GM21576 (cell line): ENCODE results near the gene APC2.

Experiments used
- ATAC-seq: cut with Tn5 transposase; IDR thresholded peaks from one replicate; pipeline ENCODE4 v1.9.1; 2021; ENCODE audit warnings: mild to moderate bottlenecking, moderate library complexity; ENCODE audit not compliant: unreplicated experiment

Gene APC2, protein sequence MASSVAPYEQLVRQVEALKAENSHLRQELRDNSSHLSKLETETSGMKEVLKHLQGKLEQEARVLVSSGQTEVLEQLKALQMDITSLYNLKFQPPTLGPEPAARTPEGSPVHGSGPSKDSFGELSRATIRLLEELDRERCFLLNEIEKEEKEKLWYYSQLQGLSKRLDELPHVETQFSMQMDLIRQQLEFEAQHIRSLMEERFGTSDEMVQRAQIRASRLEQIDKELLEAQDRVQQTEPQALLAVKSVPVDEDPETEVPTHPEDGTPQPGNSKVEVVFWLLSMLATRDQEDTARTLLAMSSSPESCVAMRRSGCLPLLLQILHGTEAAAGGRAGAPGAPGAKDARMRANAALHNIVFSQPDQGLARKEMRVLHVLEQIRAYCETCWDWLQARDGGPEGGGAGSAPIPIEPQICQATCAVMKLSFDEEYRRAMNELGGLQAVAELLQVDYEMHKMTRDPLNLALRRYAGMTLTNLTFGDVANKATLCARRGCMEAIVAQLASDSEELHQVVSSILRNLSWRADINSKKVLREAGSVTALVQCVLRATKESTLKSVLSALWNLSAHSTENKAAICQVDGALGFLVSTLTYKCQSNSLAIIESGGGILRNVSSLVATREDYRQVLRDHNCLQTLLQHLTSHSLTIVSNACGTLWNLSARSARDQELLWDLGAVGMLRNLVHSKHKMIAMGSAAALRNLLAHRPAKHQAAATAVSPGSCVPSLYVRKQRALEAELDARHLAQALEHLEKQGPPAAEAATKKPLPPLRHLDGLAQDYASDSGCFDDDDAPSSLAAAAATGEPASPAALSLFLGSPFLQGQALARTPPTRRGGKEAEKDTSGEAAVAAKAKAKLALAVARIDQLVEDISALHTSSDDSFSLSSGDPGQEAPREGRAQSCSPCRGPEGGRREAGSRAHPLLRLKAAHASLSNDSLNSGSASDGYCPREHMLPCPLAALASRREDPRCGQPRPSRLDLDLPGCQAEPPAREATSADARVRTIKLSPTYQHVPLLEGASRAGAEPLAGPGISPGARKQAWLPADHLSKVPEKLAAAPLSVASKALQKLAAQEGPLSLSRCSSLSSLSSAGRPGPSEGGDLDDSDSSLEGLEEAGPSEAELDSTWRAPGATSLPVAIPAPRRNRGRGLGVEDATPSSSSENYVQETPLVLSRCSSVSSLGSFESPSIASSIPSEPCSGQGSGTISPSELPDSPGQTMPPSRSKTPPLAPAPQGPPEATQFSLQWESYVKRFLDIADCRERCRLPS (N-terminal part only)

DNA sequence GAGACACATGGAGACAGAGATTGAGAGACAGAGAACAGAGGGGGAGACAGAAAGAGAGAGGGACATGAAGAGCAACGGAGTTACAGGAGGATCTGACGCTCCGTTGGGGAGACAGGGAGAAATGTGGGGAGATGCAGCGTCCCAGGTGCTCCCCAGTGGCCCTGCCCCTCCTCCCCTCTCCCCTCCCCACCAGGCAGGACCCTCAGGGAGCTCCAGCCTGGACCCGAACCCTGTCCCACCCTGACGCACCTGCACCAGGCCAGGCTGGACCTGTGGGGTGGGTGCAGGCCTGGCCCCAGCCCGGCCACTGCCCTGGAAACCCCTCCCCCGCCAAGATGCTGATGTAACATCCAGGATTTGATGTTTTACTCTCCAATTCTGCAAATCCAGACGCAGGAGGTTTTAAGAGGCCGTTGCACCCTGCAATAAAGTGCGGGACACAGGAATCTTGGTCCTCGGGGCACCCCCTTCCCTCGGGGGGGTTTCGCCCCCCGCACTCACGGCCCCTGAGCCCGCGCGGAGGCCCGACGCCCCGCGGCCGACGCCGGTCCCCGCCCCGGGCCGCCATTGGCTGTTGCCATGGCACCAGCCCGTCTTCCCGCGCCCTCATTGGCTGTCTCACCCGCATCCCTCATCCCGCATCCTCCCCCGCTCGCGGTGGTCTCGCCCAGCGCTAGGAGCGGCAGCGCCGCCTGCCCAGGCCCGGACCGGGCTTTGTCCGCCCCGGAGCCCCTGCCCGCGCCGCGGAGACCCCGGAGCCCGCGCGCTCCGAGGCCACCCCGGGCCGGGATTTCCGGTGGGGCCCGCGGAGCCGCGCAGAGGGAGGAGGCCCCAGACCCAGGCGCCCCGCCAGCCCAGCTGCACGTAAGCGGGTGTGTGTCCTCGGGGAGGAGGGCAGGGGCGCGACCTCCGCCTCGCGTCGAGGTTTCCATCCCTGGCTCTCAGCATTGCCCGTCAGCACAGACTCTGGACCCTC, at the start of gene APC2:
Gene APC2 (plus strand): TSS at position 655 of the 976 bp plus-strand sequence. CDS start 2,881 bp downstream, outside the sequence.
- ATAC-seq, result no peak

DNA sequence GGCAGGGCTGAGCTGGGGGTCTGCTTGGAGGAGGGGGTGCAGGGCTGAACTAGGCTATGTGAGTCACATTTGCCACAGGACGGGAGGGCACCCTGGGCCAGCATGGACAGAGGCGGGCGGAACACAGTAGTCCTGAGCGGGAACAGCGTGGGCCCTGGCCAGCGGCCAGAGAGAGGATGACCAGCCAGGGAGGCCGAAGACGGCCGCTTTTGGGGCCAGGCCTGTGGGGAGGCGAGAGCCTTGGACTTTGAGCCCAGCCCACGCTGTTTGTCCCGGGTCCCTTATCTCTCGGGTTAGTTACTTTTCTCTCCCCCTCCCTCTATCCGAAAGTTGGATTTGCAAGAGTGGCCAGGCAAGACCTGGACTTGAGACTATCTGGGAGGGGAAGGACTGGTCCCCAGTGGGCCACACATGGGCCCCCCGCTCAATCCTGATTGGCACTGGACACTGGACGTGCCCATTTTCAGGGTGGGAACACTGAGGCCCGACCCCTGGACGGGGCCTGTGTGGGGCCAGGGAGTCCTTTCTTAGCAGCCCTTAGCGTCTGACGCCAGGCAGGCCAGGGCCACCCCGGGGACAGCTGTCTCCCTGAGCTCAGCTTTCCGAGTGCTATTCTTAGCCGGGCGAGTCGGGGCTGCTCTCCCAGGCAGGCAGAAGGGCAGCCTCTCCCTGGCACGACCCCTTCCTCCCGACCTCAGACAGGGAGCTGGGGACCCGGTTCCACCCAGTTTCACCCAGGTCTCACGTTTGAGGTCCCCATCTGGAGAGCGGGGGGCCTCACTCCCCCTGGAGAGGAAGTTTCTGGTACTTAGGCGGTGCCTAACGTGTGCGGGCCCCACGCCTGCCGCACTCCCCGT, 49.4 kb upstream of the APC2 start:
- ATAC-seq, result no peak

DNA sequence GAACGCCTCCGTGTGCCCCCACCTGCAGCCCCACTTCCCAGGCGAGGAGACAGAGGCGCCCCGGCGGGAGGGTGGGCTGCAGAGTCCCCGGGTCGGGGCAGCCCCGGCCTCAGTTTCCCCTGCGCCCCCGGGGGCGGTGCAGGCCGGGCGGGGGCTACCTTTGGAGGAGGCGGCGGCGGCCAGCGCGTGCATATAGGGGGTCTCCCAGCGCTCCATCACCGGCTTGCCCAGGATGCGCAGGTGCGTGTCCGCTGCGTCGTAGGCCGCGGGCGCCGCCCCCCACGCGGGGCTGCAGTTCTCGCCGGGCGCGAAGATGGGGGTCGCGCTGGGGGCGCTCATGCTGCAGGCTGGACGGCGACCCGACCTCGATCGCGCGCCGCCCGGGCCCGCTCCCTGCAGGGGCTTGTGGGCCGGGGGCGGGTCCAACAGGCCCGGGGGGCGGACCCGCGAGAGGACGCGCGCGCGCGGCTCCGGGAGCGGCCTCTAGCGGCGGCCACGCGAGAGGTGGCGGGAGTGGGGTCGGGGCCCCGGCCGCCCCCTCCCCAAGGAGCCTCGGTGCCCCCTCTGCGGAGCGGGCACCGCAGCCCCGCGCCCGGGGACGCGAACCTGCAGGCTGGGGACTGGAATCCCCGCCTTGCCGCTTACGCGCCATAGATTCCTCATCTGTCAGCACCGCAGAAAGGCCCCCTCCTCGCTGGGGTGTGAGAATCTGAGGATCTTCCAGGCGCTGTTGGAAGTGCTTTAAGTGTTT, 48.6 kb upstream of the APC2 start, which contains the start of gene GAMT:
Gene GAMT (minus strand): TSS at position 405 of the 751 bp plus-strand sequence. CDS start 66 bp downstream, at position 339.
- no peak for ATAC-seq

DNA sequence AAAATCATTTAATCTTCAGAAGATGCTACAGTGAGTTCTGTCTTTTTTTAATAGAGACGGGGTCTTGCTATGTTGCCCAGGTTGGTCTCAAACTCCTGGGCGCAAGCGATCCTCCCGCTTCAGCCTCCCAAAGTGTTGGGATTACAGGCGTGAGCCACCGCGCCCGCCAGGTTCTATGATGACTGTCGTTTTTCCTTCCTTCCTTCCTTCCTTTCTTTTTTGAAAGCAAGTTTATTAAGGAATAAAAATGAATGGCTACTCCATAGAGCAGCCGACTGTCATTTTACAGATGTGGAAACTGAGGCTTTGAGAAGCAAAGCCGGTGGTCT, 48.1 kb upstream of the APC2 start:
- no peak for ATAC-seq

DNA sequence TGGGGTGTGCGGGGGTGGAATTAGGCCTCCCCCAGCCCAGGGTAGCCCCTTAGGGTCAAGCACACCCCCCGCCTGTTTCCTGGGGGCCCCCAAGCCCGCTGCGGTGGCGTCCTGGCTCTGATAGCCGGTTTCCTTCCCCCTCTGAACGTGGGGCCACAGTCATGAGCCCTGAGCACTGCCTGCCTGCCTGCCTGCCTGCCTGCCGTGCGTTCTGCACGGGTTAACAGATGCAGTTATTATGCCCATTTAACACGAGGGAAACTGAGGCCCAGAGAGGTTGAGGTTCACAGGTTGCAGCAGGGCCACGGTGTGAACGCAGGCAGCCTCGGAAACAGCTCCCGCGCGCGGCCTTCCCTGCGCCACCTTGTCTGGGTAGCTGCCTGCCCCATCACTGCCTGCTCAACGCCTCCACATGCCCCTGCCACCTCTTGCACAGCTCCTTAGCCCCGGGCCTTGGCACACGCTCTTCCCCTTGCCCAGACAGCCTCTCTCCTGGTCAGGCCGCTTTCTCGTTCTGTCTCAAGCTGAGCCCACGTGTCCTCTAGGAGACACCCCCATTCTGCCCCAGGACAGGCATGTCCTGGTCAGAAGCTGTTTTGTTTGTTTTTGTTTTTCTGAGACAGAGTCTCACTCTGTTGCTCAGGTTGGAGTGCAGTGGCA, 47.4 kb upstream of the APC2 start:
- no peak for ATAC-seq

DNA sequence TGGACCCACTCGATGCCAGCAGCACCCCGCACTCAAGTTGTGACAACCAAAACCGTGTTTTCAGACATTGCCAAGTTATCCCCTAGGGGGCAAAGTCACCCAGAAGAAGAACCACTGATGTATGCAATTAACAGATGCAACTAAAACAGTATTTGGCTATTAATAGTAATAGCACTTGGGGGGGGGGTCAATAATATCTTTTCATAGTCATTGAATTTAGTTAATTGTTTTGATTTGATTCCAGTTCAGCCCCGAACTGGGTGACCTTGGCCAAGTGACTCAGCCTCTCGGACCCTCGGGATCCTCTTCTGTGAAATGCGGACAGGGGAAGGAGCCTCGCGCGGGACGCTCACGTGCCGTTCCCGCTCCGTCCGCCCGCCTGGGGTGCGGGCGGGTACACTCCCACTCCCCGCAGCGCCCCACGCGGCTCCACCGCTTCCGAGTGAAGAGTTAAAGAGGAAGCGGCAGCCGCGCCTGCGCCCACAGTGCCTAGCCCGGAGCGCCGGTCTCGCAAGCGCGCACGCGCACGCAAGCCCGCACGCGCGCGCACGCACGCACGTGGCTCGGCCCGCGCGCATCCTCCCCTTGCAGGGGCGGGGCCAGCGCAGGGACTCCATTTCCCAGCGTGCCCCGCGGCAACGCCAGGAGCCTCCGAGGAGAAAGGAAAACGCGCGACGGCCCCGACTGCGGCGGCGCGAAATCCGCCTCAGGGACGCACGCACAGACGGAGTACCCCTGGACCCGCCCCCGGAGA, 43.0 kb upstream of the APC2 start:
- peak; percentile 71 for ATAC-seq

DNA sequence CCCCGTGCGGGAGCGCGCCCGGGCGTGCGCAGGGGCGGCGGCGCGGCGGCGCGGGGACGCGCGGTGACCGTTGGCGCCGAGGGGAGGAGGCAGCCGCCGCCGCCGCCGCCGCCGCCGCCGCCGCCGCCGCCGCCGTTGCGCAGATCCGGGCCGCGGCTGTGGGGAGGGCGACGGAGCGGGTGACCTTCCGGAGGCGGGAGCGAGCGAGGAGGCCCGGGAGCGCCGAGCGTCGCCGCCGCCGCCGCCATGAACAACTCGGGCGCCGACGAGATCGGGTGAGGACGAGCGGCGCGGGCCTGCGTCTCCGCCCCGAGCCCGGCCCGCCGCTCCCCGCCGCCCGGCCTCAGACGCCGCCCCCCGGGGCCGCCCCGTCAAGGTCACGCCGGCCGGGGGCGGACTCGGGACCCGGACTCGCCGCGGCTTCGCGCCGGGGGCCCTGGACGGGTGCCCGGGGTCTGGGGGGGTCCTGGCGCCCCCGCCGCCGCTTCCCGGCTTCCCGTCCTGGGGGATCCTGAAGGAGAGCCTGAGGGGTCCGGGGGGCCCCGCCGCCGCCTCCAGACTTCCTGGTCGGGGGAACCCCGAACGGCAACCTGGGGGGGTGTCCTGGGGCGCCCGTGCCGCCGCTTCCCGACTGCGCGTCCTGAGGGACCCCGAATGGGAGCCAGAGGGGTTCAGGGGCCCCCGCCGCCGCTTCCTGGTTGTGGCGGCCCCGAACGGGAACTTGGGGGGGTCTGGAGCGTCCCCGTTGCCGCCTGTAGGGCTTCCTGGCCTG, 42.2 kb upstream of the APC2 start, which contains the start of gene DAZAP1:
Gene DAZAP1 (plus strand): TSS at position 59 of the 772 bp plus-strand sequence. CDS start 188 bp downstream, at position 247.
- ATAC-seq, result peak; percentile 10

DNA sequence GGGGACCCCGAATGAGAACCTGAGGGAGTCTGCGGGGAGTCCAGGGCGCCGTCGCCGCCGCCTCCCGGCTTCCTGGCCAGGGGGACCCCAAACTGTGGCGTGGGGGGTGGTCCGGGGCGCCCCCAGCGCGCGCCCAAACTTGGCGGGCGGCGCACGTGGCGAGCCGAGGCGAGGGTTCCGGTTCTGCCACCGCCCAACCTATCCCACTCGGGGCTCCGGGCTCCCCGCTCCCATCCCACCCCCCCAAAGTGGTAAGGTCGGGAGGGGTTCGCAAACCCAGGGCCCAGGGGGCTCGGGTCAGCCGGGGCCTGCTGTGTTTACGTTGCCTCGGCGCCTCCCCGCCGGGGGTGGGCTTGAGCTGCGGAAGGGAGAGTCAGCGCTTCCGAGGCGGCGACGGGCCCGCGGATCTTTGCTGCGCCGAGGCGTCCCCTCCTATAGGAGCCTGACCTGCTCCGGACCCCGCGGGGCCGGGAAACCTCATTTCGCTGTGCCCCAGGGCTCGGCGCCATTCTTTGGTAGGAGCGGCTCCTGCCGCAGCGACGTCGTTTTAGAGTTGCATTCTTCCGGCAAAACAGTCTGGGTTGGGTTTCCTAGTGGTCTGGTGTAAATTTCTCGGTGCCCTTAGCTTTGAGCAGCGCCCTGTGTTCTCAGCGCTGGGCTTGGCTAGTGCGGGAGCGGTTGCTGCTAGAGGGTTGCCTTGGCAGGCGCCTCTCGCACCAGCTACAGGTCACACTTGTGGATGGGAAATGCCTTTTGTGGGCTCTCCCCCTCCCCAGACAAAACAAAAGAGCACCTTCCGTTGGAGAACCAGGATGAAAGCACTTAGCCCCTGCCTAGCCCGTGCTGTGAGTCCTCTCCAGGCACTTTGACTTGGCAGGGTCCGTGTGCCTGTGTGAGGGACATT, 41.4 kb upstream of the APC2 start:
- ATAC-seq, result no peak

DNA sequence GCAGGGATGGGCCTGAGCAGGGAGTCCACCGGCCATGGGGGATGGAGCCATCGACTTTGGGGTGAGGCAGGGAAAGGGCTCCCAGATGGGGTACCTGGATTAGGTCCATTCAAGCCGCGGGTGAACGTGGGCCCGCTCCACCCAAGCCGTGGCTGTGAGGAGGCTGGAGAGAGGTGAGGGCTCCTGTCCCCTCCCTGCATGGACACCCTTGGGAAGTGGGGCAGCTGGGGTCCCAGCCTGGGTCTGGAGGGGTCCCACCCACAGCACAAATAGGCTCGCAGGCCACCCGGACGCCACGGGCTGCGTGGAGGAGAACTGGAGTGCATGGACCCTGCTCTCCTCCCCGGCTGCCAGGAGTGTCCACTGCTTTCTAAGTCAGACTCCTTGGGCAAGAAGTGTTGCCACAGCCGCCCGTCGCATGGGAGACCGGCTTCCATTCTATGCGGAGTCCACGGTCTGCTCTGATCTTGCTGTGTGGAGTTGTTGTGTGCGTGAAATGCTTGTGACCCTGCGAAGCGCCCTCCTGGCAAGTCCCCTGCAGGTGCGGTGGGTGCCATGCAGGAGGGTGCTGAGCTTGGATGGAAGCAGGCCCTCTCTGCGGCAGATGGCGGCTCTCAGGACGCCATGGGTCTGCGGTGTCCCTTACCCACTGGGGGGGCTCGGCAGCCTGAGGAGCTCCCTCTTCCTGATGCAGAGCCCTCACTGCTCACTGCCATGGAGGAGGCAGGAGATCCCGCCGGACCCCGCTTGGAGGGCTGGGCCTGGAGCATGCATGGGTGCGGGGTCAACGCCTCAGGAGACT, 40.5 kb upstream of the APC2 start:
- no peak for ATAC-seq

DNA sequence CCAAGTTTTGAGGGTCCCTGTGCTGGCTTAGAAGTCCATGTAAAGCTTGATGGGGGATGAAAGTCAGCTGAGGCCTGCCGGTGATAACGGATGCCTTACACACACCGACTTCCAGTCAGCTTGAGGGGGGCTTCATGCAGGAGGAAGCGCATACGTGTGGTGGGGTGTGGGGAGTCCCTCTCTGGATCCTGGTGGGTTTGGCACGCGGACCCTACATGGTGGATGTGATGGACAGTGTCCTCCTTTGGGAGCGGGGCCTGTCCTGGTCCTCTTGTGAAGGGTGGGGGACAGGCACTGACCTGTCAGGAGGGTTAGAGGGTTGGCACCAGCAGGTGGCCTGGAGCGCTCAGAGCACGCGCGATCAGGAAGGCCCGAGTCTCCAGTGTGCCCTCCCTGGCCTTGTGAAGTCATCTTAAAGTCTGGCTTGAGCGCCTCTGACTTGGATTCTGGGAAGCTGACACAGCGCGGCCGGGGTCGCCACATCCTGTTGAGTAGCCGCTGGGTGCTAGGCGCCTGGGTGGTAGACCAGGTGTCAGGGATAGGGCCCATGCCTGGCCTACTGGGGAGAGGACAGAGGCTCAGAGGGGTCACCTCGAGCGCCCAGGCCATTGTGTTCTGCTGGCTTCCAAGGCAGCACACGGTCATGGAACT, 39.7 kb upstream of the APC2 start:
- ATAC-seq, result no peak

DNA sequence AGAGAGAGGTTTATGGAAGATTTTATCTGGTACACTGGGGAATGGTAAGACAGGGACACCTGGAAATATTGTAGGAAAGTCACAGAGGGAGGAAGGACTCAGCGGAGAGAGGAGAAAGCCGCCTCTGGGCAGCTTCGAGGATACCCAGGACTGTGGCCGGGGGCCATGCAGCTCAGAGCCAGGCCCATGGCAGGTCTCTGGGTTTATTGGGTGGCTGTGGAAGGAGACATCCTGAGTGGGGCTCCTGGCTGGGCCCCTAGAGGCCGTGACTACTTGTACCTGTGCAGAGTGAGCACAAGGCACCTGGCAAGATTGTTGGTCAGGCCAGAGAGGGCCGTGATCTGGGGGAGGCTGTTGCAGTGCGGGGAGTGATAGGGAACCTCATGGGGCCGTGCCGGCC, 39.1 kb upstream of the APC2 start:
- no peak for ATAC-seq

DNA sequence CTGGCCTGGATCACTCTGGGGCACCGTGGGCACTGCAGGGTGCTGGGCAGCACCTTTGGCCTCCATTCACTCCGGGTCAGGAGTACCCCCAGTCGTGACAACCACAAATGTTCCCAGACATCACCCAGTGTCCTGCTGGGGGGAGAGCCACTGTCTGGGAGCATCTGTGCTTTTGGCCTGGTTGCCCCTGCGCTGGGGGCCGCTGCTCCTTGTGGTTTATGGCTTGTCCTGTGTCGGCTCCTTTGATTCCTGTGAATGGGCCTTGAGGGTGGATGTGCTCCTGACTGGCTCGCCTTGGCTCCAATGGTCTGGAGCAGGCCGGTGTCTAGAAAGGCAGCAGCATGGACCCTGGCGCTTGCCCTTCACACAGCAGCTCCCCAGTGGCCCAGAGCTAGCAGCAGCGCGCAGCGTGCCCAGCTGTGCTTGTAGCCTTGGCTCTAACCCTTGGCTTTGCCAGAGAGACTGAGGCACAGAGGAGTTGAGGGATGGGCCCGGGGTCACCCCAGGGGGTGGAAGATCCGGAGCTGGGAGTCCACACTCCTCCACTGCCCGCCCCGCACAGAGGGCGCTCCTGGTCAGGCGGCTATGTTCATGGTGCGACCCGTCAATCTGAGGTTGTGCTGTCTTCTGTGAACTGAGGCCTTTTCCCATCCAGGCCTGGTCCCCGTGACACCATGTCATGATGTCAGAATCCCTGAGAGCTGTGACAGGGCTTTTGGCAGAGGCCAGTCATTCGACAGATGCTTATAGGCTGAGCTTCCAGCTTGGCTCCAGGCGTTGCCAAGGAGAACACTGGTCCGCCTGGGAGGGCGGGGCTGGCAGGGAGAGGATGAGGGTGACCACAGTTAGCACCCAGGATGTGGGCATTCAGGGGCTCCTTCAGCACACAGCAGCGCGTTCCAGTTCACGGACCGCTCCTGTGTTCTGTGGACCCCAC, 38.4 kb upstream of the APC2 start:
- no peak for ATAC-seq
